ENCODE data around the gene NUP214. TPM values are rescaled to one million over a fixed set of nuclear protein-coding genes. Genes with fewer than 3 reads are reported as not detected.
"Not testable (repeated sequence)": the region's sequence is repeated elsewhere in the genome, so short reads cannot be mapped to it uniquely, and the experiment has no call there.

Gene NUP214
- total RNA-seq, 1 donor from 2014 or later, result 24.7 TPM

DNA sequence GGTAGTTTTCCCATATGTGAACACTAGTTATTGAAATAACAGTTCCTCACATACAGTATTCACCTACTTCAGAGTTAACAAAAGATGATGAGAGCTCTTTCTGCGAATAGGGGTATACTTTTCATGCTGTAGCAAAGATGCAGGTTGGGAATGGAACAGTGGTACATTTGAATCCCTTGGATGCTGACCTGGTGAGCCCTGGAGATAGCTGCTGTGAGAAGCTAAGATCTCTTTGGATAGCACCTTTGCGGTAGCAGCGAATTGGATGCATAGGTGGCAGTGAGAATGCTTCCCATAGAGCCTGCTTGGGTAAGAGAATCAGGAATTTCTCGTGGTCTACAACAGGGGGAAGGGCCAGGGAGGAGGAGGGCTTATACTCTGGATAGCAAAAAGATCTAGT lies 61.2 kb downstream of the NUP214 start:
- no peak overlapping the region for H3K4me3 ChIP-seq

GRCh38 chr9:131187957-131188356 lies 62.6 kb downstream of the NUP214 start:
- Histone ChIP-seq H3K9me3 (replicated peaks) (no peaks in the 10 kb centered on the region), H3K27me3 (ENCODE audit: low read depth) (no peaks in the 10 kb centered on the region), H3K4me1 (peaks cover 8% of the 10 kb centered on the region), H3K36me3 (peaks cover 80% of the 10 kb centered on the region), H3K4me3 (no peak overlapping the region), H3K27ac (replicated peaks) (no peak overlapping the region)
- intact Hi-C loops (cut with micrococcal nuclease), result no loop called here
- DNase-seq, result no peak
- TF ChIP-seq, protein P1, sequence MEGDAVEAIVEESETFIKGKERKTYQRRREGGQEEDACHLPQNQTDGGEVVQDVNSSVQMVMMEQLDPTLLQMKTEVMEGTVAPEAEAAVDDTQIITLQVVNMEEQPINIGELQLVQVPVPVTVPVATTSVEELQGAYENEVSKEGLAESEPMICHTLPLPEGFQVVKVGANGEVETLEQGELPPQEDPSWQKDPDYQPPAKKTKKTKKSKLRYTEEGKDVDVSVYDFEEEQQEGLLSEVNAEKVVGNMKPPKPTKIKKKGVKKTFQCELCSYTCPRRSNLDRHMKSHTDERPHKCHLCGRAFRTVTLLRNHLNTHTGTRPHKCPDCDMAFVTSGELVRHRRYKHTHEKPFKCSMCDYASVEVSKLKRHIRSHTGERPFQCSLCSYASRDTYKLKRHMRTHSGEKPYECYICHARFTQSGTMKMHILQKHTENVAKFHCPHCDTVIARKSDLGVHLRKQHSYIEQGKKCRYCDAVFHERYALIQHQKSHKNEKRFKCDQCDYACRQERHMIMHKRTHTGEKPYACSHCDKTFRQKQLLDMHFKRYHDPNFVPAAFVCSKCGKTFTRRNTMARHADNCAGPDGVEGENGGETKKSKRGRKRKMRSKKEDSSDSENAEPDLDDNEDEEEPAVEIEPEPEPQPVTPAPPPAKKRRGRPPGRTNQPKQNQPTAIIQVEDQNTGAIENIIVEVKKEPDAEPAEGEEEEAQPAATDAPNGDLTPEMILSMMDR (IDR thresholded peaks at IDR 0.05; ENCODE audit: borderline replicate concordance), result no peak

More for the DNA sequence above, 61.2 kb downstream of the NUP214 start:
- H3K27ac ChIP-seq (replicated peaks), result peak overlapping the region; percentile 37
- H3K36me3 ChIP-seq, result peaks cover 69% of the 10 kb centered on the region
- DNase-seq, result no peak
- peaks cover 8% of the 10 kb centered on the region for H3K4me1 ChIP-seq
- H3K27me3 ChIP-seq (ENCODE audit: low read depth), result no peaks in the 10 kb centered on the region
- TF ChIP-seq, protein P1 (IDR thresholded peaks at IDR 0.05; ENCODE audit: borderline replicate concordance), result no peak
- intact Hi-C loops (cut with micrococcal nuclease), result no loop called here
- H3K9me3 ChIP-seq (replicated peaks), result no peaks in the 10 kb centered on the region

- no peaks in the 10 kb centered on the region for H3K27me3 ChIP-seq (ENCODE audit: low read depth)
- intact Hi-C loops (cut with micrococcal nuclease), result no loop called here
- H3K4me3 ChIP-seq, result no peak overlapping the region
- H3K36me3 ChIP-seq, result peaks cover 84% of the 10 kb centered on the region
- DNase-seq, result no peak
- no peaks in the 10 kb centered on the region for H3K9me3 ChIP-seq (replicated peaks)
- TF ChIP-seq, protein P1 (IDR thresholded peaks at IDR 0.05; ENCODE audit: borderline replicate concordance), result no peak
- H3K4me1 ChIP-seq, result peaks cover 8% of the 10 kb centered on the region
- H3K27ac ChIP-seq (replicated peaks), result no peak overlapping the region
Measured at GRCh38 chr9:131188976-131189375, 63.6 kb downstream of the NUP214 start.

- intact Hi-C loops (cut with micrococcal nuclease), result no loop called here
- no peaks in the 10 kb centered on the region for H3K9me3 ChIP-seq (replicated peaks)
- DNase-seq, result no peak
- peaks cover 8% of the 10 kb centered on the region for H3K4me1 ChIP-seq
- no peak overlapping the region for H3K27ac ChIP-seq (replicated peaks)
- no peaks in the 10 kb centered on the region for H3K27me3 ChIP-seq (ENCODE audit: low read depth)
- TF ChIP-seq, protein P1 (IDR thresholded peaks at IDR 0.05; ENCODE audit: borderline replicate concordance), result no peak
- no peak overlapping the region for H3K4me3 ChIP-seq
- H3K36me3 ChIP-seq, result peaks cover 87% of the 10 kb centered on the region
Measured at GRCh38 chr9:131190191-131190590, 64.8 kb downstream of the NUP214 start.

DNA sequence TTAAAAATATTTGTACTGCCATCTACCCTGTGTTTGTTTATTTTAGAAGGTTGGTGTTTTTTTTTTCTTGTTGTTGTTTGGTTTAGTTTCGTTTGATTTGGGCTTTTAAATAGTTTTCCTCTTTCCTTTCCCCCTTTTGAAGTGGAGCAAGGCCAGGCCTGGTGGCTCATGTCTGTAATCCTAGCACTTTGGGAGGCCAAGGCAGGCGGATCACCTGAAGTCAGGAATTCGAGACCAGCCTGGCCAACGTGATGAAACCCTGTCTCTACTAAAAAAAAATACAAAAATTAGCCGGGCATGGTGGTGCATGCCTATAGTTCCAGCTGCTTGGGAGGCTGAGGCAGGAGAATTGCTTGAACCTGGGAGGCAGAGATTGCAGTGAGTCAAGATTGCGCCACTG lies 65.6 kb downstream of the NUP214 start:
- H3K4me1 ChIP-seq; DNase-seq; H3K9me3 ChIP-seq (replicated peaks); H3K4me3 ChIP-seq; H3K27me3 ChIP-seq (ENCODE audit: low read depth); intact Hi-C loops (cut with micrococcal nuclease); H3K27ac ChIP-seq (replicated peaks): not testable (repeated sequence)
- H3K36me3 ChIP-seq, result peaks cover 91% of the 10 kb centered on the region

DNA sequence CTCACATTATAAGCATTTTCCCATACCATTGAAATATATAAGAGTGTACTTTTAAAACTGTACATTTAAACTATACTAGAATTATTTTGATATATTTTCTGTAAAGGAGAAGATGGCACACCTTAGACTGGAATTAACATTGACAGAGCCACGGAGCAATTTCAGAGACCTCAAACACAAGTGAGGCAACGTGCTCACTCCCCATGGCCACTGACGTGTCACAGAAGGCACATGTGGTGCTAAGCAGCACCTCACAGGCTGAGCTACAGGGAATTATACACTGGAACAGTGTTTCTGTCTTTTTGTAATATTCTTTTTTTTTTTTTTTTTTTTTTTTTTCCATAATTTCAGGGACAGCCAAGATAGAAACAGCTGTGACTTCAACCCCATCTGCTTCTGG lies 66.5 kb downstream of the NUP214 start:
- Histone ChIP-seq H3K36me3 (peaks cover 95% of the 10 kb centered on the region), H3K4me3 (no peak overlapping the region), H3K27ac (replicated peaks) (no peak overlapping the region), H3K27me3 (ENCODE audit: low read depth) (no peaks in the 10 kb centered on the region), H3K9me3 (replicated peaks) (no peaks in the 10 kb centered on the region), H3K4me1 (no peaks in the 10 kb centered on the region)
- no peak for DNase-seq
- intact Hi-C loops (cut with micrococcal nuclease), result no loop called here
- TF ChIP-seq, protein P1 (IDR thresholded peaks at IDR 0.05; ENCODE audit: borderline replicate concordance), result no peak

Data from left ventricle myocardium inferior (tissue), 1 donor.